Measurements from ENCODE around the gene RPL41. TPM values are rescaled to one million over a fixed set of nuclear protein-coding genes. Genes with fewer than 3 reads are reported as not detected.

RPL41 gene
- total and polyA plus RNA-seq, 10 of the 15 experiments (the other 5 are each of a cell fraction or from before 2014, with no cell fraction given), result 4,144 to 19,112 (median 8,004) TPM

- H4K20me1 ChIP-seq (ENCODE audit: control insufficient read depth, insufficient read depth), result no peaks in the 10 kb centered on the region
- RAD21 ChIA-PET (ENCODE audit: unreplicated experiment), result no interaction called here
- H3K27me3 ChIP-seq (replicated peaks in 1 of 2; ENCODE audit: control insufficient read depth in 2 of 2, insufficient read depth in 2 of 2, low read length in 1 of 2), result no peaks in the 10 kb centered on the region
- H2AFZ ChIP-seq (ENCODE audit: control insufficient read depth, low read depth, low read length), result no peak overlapping the region
- no peak overlapping the region for H3K4me2 ChIP-seq (ENCODE audit: control insufficient read depth, insufficient read depth)
- peaks cover 47% of the 10 kb centered on the region for H3K79me2 ChIP-seq (ENCODE audit: control insufficient read depth, insufficient read depth, low read length)
- H3K27ac ChIP-seq (ENCODE audit: control insufficient read depth, insufficient read depth), result no peak overlapping the region
- no peak for FAIRE-seq
- 91% methylated on average over 11 of the region's 11 CpGs for WGBS (ENCODE audit: insufficient coverage, insufficient replicate concordance, low lambda C conversion rate, missing lambda C conversion rate)
- peaks cover 3 to 11% of the 10 kb centered on the region in 2 experiments for H3K36me3 ChIP-seq (ENCODE audit: control insufficient read depth in 2 of 2, insufficient read depth in 2 of 2, low read length in 1 of 2)
- POLR2A ChIA-PET, result interaction anchor here (0.7 to 2.2 kb wide), 4 partner anchors 34 to 290 kb away, joined by 4 to 10 read pairs (median 8); partner anchors contain the start of genes RNF41 and SMARCC2
- no peaks in the 10 kb centered on the region for H3K9me3 ChIP-seq (replicated peaks; ENCODE audit: control insufficient read depth, insufficient read depth, low read length)
- ATAC-seq, result no peak
- CTCF ChIA-PET, result interaction anchor here (0.6 to 3.6 kb wide), 4 partner anchors 27 to 1581 kb away, joined by 3 to 11 read pairs (median 6); partner anchors contain the start of genes ESYT1 and ZC3H10
- TF ChIP-seq RELA (IDR thresholded peaks at IDR 0.05; ENCODE audit: borderline replicate concordance, partially characterized antibody) (no peak), CEBPB (IDR thresholded peaks at IDR 0.05; ENCODE audit: borderline replicate concordance in 1 of 2, low read depth in 2 of 2, low read length in 2 of 2) (no peak), CHD1 (IDR thresholded peaks at IDR 0.05; ENCODE audit: low read depth, low read length) (no peak), SMAD5 (IDR thresholded peaks at IDR 0.05; ENCODE audit: low read depth) (no peak), NKRF (conservative IDR thresholded peaks at IDR 0.05) (no peak), GABPA (IDR thresholded peaks at IDR 0.05; ENCODE audit: low read depth) (no peak), SMAD1 (IDR thresholded peaks at IDR 0.05; ENCODE audit: low read depth, partially characterized antibody) (no peak), KAT2A (conservative IDR thresholded peaks at IDR 0.05; ENCODE audit: control insufficient read depth, low read depth, low read length) (no peak), PRDM15 (CRISPR knock-in tag; IDR thresholded peaks at IDR 0.05) (no peak), FOXK2 (IDR thresholded peaks at IDR 0.05) (no peak), SUPT20H (IDR thresholded peaks at IDR 0.05; ENCODE audit: borderline replicate concordance, control insufficient read depth, low read depth, low read length) (no peak), MEF2B (IDR thresholded peaks at IDR 0.05; ENCODE audit: partially characterized antibody, poor library complexity, severe bottlenecking) (no peak), USF2 (IDR thresholded peaks at IDR 0.05; ENCODE audit: borderline replicate concordance, low read depth, low read length) (no peak), SRF (IDR thresholded peaks at IDR 0.05; ENCODE audit: low read depth in 2 of 2, low read length in 2 of 2) (no peak), NFYA (IDR thresholded peaks at IDR 0.05; ENCODE audit: borderline replicate concordance, low read depth, low read length) (no peak), TCF7 (IDR thresholded peaks at IDR 0.05; ENCODE audit: borderline replicate concordance) (no peak), ZNF217 (IDR thresholded peaks at IDR 0.05) (no peak)
- BruUV-seq (replicated peaks), result no TSS peak
- no peak overlapping the region for H3K9ac ChIP-seq (ENCODE audit: control insufficient read depth, insufficient read depth, low read length)
- H3K4me1 ChIP-seq (ENCODE audit: control insufficient read depth, insufficient read depth, low read length), result peaks cover 24% of the 10 kb centered on the region
- intact Hi-C loops (cut with micrococcal nuclease; ENCODE audit: unreplicated experiment), result no loop called here
- DNase-seq (ENCODE audit: low read depth, low spot score), result no peak
- no peak overlapping the region for H3K4me3 ChIP-seq
- in situ Hi-C loops (cut with MboI), result no loop called here
- SMC1A ChIA-PET (ENCODE audit: uncharacterized antibody, unreplicated experiment), result interaction anchor here (1.0 kb wide), 1 partner anchor 8 kb away, joined by 3 read pairs; no protein-coding TSS in a partner anchor
Measured at GRCh38 chr12:56155256-56155845, 38.9 kb downstream of the RPL41 start.
